Duodenal mucosa (tissue), 2 donors: ENCODE measurements around the gene STKLD1.
"Not testable (repeated sequence)": the region's sequence is repeated elsewhere in the genome, so short reads cannot be mapped to it uniquely, and the experiment has no call there.

Experiments
- H3K27ac ChIP-seq: one replicate; pipeline ENCODE4 v1.7.0; 2013; ENCODE audit warnings: low read depth, low read length
- H3K27me3 ChIP-seq, 2 donors: one replicate each; pipeline ENCODE4 v1.7.0; 2013; ENCODE audit warnings: low read length in 2 of 2, control low read depth in 1 of 2; ENCODE audit not compliant: insufficient read depth in 2 of 2, control insufficient read depth in 1 of 2
- H3K36me3 ChIP-seq, 2 donors: one replicate each; pipeline ENCODE4 v1.7.0; 2013; ENCODE audit warnings: low read length in 2 of 2, control low read depth in 1 of 2; ENCODE audit not compliant: insufficient read depth in 2 of 2, control insufficient read depth in 1 of 2
- H3K4me1 ChIP-seq, 2 donors: one replicate each; pipeline ENCODE4 v1.7.0; 2013; ENCODE audit warnings: low read length in 2 of 2, control low read depth in 1 of 2; ENCODE audit not compliant: insufficient read depth in 2 of 2, control insufficient read depth in 1 of 2
- H3K4me3 ChIP-seq, 2 donors: one replicate each; pipeline ENCODE4 v1.7.0; 2013; ENCODE audit warnings: low read length in 2 of 2, low read depth in 1 of 2
- H3K9ac ChIP-seq, 2 donors: one replicate each; pipeline ENCODE4 v1.7.0; 2013; ENCODE audit warnings: low read length in 2 of 2, low read depth in 1 of 2
- H3K9me3 ChIP-seq, 2 donors: one replicate each; pipeline ENCODE4 v1.7.0; 2013; ENCODE audit warnings: low read length in 2 of 2, control low read depth in 1 of 2; ENCODE audit not compliant: control insufficient read depth in 1 of 2

STKLD1 gene

GRCh38 chr9:133384736-133385321 is 8.7 kb downstream of the STKLD1 start:
- H3K4me1 ChIP-seq = no peaks in the 10 kb centered on the region
- no peaks in the 10 kb centered on the region for H3K36me3 ChIP-seq
- H3K27me3 ChIP-seq = no peaks in the 10 kb centered on the region
- no peak overlapping the region for H3K9ac ChIP-seq
- no peak overlapping the region for H3K27ac ChIP-seq
- no peak overlapping the region for H3K4me3 ChIP-seq
- no peaks in the 10 kb centered on the region for H3K9me3 ChIP-seq

DNA sequence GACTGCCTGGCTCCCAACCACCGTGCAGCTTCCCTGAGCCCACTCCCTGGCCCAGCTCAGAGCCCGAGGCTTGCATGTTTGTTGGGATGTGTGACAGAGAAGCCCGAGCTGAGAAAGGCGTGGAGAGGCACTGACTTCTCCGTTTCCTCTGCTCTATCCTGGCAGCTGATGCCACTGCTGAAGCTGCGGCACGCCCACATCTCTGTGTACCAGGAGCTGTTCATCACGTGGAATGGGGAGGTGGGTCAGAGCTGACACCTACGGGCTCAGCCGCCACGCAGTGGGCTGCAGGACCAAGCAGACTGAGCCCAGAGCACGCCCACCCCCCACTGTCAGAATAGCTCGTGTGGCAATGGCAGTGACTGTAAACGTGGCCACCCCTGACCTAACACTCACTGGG is 9.3 kb downstream of the STKLD1 start:
- Histone ChIP-seq H3K9ac (no peak overlapping the region), H3K36me3 (no peaks in the 10 kb centered on the region), H3K27ac (no peak overlapping the region)

GRCh38 chr9:133386338-133386737 is 10.2 kb downstream of the STKLD1 start:
- H3K9ac ChIP-seq = no peak overlapping the region
- H3K27ac ChIP-seq = no peak overlapping the region
- no peaks in the 10 kb centered on the region for H3K27me3 ChIP-seq
- no peaks in the 10 kb centered on the region for H3K36me3 ChIP-seq
- no peaks in the 10 kb centered on the region for H3K4me1 ChIP-seq
- no peak overlapping the region for H3K4me3 ChIP-seq
- H3K9me3 ChIP-seq = no peaks in the 10 kb centered on the region

More for the DNA sequence above, 9.3 kb downstream of the STKLD1 start:
- no peak overlapping the region for H3K4me3 ChIP-seq
- no peaks in the 10 kb centered on the region for H3K9me3 ChIP-seq
- H3K27me3 ChIP-seq = no peaks in the 10 kb centered on the region
- no peaks in the 10 kb centered on the region for H3K4me1 ChIP-seq

GRCh38 chr9:133387680-133388079 is 11.5 kb downstream of the STKLD1 start:
- Histone ChIP-seq H3K4me1 (no peaks in the 10 kb centered on the region), H3K4me3 (no peak overlapping the region)

DNA sequence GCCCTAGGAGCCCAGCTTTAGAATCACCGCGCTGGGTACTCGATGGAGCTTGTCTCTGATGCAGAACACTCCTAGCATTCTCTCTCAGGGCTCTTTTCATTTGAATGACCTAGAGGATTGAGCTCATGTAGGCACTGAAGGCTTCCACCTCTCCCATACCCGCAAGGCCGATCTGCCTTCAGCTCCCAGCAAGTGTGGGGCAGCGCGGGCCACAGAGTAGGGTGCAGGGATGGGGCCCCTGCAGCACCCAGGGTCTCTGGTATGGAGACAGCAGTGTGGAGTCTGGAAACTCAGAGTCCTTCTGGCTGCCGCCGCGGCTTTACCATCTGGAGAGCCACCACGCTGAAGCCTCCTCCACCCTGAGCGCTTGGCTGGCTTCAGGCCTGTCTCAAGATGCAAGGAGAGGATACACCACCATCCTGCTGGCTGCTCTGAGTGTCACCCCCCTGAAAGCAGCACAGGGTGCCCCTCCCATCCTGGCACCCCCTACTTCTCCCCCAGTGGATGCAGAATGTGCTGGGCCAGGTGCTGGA is 12.9 kb downstream of the STKLD1 start:
- no peaks in the 10 kb centered on the region for H3K4me1 ChIP-seq
- peaks cover 0 to 6% of the 10 kb centered on the region in 2 donors for H3K27me3 ChIP-seq
- no peaks in the 10 kb centered on the region for H3K9me3 ChIP-seq
- H3K9ac ChIP-seq = no peak overlapping the region
- H3K36me3 ChIP-seq = no peaks in the 10 kb centered on the region
- H3K4me3 ChIP-seq = no peak overlapping the region
- H3K27ac ChIP-seq = no peak overlapping the region

More at GRCh38 chr9:133387680-133388079, 11.5 kb downstream of the STKLD1 start:
- H3K36me3 ChIP-seq = no peaks in the 10 kb centered on the region
- H3K27me3 ChIP-seq = no peaks in the 10 kb centered on the region
- no peaks in the 10 kb centered on the region for H3K9me3 ChIP-seq
- H3K27ac ChIP-seq = no peak overlapping the region
- no peak overlapping the region for H3K9ac ChIP-seq

GRCh38 chr9:133389562-133389961 is 13.4 kb downstream of the STKLD1 start:
- H3K9me3 ChIP-seq = no peaks in the 10 kb centered on the region
- peaks cover 0 to 6% of the 10 kb centered on the region in 2 donors for H3K27me3 ChIP-seq
- no peak overlapping the region for H3K27ac ChIP-seq
- H3K4me3 ChIP-seq = no peak overlapping the region
- H3K4me1 ChIP-seq = no peaks in the 10 kb centered on the region
- no peaks in the 10 kb centered on the region for H3K36me3 ChIP-seq
- no peak overlapping the region for H3K9ac ChIP-seq

- H3K9me3 ChIP-seq = no peaks in the 10 kb centered on the region
- H3K4me3 ChIP-seq = no peak overlapping the region
- H3K4me1 ChIP-seq = no peaks in the 10 kb centered on the region
- H3K9ac ChIP-seq = no peak overlapping the region
- no peaks in the 10 kb centered on the region for H3K36me3 ChIP-seq
- peaks cover 0 to 6% of the 10 kb centered on the region in 2 donors for H3K27me3 ChIP-seq
- H3K27ac ChIP-seq = no peak overlapping the region
These were observed 14.5 kb downstream of the STKLD1 start for GRCh38 chr9:133390713-133391112.

DNA sequence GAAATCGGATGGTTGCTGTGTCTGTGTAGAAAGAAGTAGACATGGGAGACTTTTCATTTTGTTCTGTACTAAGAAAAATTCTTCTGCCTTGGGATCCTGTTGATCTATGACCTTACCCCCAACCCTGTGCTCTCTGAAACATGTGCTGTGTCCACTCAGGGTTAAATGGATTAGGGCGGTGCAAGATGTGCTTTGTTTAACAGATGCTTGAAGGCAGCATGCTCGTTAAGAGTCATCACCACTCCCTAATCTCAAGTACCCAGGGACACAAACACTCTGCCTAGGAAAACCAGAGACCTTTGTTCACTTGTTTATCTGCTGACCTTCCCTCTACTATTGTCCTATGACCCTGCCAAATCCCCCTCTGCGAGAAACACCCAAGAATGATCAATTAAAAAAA is 15.3 kb downstream of the STKLD1 start:
- not testable (repeated sequence) for H3K4me3 ChIP-seq, H3K27ac ChIP-seq, H3K9ac ChIP-seq, H3K36me3 ChIP-seq, H3K9me3 ChIP-seq, H3K4me1 ChIP-seq, H3K27me3 ChIP-seq

DNA sequence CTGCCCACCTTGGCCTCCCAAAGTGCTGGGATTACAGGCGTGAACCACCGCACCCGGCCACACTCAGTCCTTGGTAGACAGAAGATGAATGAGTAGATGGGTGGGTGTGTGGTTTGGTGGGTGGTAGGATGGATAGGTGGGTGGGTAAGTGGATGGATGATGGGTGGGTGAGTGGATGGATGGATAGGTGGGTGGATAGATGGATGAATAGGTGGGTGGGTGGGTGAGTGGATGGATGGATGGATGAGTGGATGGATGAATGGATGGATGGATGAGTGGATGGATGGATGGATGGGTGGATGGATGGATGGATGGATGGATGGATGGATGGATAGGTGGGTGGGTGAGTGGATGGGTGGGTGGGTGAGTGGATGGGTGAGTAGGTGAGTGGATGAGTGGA is 16.1 kb downstream of the STKLD1 start:
- peaks cover 8 to 13% of the 10 kb centered on the region in 2 donors for H3K27me3 ChIP-seq
- H3K9me3 ChIP-seq, H3K9ac ChIP-seq: not testable (repeated sequence)

GRCh38 chr9:133393399-133393798 is 17.2 kb downstream of the STKLD1 start:
- no peak overlapping the region for H3K9ac ChIP-seq
- no peak overlapping the region for H3K27ac ChIP-seq
- no peak overlapping the region for H3K4me3 ChIP-seq
- H3K27me3 ChIP-seq = peaks cover 17 to 18% of the 10 kb centered on the region in 2 donors
- no peaks in the 10 kb centered on the region for H3K4me1 ChIP-seq
- no peaks in the 10 kb centered on the region for H3K36me3 ChIP-seq
- H3K9me3 ChIP-seq = no peaks in the 10 kb centered on the region

More for the DNA sequence above, 16.1 kb downstream of the STKLD1 start:
- H3K4me1 ChIP-seq, H3K27ac ChIP-seq, H3K4me3 ChIP-seq, H3K36me3 ChIP-seq: not testable (repeated sequence)
